CD4-positive, alpha-beta T cell treated with Interleukin-17A for 1 hour (primary cell): ENCODE measurements around the gene ANKRD52.
"Not testable (repeated sequence)": the region's sequence is repeated elsewhere in the genome, so short reads cannot be mapped to it uniquely, and the experiment has no call there.

Source experiments
- DNase-seq: peaks from one replicate; pipeline ENCODE4 v3.0.0-alpha.2; 2020

Gene ANKRD52

DNA sequence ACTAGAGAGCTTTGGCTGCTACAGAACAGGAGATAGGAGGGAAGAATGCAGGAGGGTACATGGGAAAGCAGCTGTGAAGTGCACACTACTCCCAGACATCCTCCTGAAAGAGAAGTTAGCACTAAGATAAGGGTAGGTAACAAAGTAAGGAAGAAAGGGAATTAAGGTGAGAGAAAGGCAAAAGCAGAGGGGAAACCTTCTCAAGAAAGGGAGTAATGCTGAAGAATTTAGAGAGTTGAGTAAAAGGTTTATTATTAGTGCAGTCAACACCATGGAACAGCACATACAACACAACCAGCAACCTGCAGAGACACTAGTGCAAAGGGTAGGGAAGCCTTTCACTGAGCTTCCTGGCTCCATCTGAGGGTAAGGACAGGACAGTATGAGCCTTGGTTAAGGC is 53.9 kb downstream of the ANKRD52 start:
- DNase-seq = no peak

DNA sequence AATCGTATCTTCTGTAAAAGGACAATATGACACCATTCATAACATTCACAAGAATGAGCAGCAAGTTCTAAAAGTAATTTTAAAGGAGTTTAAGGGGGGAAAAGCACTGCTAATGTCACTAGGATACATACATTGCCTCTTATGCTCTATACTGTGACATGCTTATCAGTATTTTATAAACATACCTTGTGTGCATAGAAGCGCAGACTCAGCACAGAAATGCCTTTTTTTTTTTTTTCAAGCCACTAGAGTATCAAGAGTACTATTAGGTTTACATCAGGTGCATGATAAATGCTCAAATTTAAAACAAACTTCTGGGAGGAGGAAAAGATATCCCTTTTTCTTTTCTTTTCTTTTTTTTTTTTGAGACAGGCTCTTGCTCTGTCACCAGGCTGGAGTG is 55.3 kb downstream of the ANKRD52 start:
- no peak for DNase-seq

DNA sequence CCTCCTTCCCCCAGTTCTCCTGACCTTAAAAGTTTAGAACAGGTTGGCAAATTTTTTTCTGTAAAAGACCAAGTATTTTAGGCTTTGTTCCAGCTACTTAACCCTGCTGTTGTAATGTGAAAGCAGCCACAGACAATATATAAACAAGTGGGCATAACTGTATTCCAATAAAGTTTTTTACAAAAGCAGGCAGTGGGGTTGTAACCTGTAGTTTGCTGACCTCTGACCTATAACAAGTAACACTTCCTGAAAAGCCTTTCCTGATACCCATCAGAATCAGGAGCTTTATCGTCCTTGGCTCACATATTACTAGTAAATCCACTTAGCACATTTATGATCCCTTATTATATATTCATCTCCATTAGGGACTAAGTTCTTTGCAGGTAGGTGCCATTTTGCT is 55.8 kb downstream of the ANKRD52 start:
- no peak for DNase-seq

DNA sequence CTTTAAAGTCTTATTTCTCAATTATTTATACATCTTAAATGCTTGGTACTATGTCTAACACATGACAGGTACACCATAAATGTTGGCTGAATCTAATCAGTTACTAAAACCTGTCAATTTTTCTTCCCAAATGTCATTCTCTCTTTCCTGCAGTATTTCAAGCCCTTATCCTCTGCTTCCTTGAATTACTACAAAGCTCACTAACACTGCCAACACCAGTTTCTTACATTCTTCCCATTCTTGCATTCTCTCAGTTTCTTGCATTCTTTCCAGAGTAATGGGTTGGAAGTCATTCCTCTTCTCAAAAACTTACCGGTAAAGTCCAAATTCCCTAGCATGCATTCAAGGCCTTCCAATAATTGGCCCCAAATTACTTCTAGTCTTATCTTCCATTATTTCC is 59.3 kb downstream of the ANKRD52 start:
- no peak for DNase-seq

DNA sequence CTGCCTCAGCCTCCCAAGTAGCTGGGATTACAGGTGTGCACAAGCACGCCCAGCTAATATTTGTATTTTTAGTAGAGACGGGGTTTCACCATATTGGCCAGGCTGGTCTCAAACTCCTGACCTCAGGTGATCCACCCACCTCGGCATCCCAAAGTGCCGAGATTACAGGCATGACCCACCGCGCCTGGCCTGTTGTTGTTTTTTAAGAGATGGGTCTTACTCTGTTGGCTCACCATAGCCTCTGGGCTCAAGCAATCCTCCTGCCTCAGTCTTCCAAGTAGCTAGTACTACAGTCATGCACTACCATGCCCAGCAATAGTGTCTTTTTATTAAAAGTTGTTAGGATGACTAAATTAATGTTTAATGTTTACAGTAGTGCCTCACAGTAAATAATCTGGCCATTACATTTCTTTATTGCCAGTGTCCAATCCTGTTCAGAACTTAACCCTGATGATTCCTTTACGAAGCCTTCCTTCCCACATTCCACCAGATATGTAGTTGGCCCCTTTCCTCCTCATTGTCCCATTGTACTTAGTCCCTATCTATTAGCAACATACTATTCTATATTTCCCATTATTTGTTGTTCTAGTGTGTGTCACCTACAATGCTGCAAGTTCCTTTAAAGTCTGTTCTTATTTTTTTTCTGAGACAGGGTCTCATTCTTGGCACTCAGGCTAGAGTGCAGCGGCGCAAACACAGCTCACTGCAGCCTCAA is 60.1 kb downstream of the ANKRD52 start:
- no peak for DNase-seq

DNA sequence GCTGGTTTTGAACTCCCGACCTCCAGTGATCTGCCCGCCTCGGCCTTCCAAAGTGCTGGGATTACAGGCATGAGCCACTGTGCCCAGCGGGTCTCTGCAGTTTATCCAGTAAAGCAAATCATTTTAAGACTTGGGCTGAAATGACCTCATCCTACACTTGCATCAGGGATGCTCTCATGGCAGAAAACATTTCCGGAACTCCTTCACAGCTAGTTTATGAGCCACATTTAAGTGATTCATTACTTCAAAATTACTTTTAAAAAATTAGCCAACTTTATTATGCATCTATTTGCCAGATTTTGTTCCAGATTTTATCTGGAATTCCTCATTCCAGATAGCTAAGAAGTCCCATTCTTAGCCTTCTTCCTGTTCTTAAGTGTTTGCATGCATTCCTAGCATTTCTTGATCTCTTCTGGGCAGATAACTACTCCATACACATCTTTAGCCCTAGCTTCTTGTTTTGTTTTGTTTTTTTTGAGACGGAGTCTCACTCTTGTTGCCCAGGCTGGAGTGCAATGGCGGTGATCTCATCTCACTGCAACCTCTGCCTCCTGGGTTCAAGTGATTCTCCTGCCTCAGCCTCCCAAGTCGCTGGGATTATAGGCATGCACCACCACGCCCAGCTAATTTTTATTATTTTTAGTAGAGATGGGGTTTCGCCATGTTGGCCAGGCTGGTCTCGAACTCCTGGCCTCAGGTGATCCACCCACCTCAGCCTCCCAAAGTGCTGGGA is 61.2 kb downstream of the ANKRD52 start:
- not testable (repeated sequence) for DNase-seq

DNA sequence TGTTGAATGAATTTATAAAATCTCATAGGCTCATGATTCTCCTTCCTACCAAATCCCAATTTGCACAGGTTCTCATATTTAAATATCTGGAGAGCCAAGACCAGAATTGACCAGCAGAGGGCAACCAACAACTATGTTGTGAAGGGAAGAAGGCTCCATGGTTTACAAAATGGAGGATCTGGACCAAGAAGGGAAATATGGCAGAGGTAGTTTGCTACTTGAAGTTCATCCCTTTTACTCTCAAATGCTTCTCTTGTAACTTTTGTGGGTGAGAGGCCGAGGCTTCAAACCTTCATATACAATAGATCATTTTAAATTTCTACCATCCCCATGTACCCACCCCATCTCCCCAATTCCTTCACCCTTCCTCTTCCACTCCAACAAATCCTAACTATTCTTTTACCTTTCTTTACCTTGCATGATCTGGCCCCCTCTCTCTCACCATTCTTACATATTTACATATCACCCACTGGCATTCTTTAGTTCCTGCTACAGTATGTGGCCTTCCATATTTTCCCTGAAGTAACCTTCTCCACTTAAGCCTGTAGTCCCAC is 65.1 kb downstream of the ANKRD52 start:
- peak; percentile 87 for DNase-seq

DNA sequence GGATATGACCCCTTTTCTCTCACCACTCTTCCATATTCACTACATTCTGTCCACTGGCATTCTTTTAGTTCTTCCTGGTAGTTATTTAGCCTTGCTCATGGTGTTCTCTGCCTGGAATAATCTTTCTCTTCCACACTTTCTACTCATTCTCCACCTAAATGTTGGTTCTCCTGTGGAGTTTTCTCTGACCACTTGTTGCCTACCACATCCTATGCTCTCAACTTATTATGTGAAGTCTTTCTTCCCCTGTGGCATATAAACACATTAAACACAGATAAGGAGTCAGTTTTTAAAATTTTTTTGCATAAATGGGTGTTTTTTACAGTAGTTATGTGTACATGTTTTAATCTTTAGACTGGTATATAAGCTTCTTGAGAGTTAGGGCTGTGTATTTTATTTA is 65.6 kb downstream of the ANKRD52 start:
- no peak for DNase-seq

DNA sequence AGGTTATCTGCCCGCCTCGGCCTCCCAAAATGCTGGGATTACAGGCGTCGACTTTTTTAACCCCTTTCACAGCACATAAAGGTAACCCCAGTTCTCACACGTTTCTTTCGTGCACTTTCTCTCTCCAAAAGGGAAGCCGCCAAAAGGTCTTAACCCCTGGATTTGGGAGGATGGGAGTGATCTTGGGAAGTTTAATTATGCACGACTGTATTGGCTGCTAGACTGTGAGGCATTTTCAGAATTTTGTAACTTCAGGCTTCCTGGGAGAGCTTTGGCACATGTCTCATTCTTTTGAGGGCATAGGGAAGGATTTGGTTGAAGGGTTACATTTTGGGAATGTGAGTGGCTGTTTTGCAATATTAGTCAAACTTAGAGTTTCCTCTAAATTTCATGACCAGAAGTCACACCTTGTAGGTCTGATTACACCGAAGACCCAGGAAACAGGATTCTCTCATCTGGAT is 67.5 kb downstream of the ANKRD52 start:
- no peak for DNase-seq

DNA sequence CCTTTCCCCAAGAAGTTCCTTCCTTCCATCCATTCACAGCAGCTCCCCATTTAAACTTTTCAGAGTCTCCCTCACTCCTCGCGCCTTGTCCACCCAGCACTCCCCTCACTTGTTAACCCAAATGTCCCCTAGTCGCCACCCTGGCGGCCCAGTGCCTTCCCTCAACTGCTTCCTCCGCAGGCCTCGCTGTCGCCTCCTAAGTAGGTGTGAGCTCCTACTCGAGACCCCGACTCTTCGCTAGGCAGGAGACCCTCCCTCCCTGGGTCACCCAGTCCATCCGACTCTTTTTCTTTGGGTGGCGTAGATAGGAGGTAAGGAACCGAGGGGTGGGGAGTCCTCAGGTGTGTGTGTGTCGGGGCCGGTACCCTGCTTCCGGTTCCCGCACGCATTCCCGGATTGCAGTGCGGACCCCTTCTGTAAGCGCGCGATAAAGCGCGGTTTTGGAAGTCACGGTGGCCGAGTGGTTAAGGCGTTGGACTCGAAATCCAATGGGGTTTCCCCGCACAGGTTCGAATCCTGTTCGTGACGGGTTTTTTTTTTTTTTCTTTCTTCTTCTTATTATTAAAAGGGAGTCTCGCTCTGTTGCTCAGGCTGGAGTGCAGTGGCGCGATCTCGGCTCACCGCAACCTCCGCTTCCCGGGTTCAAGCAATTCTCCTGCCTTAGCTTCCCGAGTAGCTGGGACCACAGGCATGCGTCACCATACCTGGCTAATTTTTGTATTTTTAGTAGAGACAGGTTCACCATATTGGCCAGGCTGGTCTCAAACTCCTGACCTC is 68.1 kb downstream of the ANKRD52 start:
- DNase-seq = peak; percentile 86

DNA sequence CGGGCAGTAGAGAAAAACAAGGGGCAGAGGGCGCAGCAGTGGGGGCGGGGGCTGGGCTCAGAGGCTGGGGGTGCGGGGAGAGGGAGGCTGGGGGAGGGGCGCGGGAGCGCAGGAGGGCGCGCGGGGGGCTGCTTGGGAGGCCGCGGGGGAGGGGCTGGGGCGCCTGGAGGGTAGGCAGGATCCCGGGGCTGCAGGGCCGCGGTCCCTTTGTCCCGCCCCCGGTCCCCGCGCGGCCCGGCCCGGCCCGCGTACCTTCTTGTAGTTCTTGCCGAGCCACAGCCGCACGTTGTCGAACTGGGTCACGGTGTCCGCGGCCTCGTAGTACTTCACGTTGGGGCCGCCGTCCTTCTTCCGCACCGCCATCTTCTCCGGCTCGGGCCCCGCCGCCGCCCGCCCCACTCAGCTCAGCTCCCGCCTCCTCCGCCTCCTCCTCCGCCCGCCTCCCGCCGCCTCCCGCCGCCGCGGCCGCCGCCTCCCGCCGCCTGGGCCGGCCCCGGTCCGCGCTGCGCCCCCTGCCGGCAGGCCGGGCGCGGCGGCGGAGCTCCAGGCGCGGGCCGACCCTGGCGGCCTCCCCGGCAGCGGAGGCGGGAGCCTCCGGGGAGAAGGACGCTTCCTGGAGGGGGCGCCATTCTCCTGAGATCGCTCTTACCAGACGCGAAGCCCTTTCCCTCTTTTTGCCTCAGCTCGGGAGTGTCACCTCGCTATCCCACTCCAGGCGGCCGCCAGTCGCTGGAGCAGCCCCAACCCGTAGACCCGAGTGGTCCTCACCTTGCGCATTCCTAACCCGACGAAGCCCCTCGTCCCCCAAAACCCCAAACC is 68.9 kb downstream of the ANKRD52 start, which contains the start of gene SMARCC2:
SMARCC2 (minus strand) TSS at position 385 of the 819 bp plus-strand sequence; CDS start at position 363, 22 bp downstream.
- DNase-seq = peak; percentile 89

DNA sequence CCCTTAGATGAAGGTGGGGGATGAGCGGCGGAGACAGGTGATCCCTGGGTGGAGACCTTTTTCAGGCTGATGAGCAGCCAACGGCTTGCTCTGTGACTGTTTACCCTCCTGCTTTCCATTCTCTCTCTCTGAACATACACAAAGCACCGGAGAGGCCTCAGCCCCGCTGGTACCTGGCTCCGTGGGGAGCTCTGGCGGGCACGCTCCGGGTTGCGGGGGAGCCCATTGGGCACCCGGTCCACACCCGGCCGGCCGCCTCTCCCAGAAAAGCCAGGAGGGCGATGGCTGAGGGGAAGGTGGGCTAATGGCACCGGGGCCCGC is 69.4 kb downstream of the ANKRD52 start:
- peak; percentile 16 for DNase-seq

DNA sequence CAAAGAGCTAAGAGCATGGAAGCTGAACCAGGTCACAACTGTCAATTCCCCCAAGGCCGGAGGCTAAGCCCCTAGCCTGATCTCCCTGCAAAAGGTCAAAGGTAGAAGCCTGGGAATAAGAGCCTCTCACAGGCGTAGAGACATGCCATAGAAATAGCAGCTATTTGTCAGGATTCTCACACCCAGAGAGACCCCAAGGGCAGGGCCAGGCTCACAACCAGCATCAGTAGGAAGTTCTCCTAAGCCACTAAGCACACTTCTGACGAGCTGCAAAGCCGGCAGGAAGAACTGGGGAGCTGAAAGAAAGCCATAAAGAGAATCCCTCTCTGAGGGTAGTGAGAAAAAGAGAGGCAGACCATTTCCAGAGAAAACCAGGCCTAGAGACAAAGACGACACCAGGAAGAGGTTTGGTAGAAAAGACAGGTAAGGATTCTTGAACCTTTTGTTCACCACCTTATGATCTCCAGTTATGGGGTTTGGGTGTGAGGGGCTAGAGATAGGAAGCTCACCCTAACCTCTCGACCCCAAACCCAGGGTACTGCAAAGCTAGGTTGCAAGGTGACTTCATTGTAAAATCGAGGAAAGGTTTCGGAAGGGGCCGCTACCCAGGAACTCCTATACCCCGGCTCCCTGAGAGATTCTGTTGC is 69.9 kb downstream of the ANKRD52 start:
- DNase-seq = peak; percentile 16
